IMR-90 (cell line): ENCODE data around the gene TMEM184C.

Experiments used
- BHLHE40 ChIP-seq: fragments of 150-350 bp; IDR thresholded peaks from 2 replicates; pipeline ENCODE4 v1.6.1; 2016; ENCODE audit warnings: mild to moderate bottlenecking, low read depth, low read length
- CEBPB ChIP-seq: IDR thresholded peaks from 2 replicates; pipeline ENCODE4 v1.6.1; 2012; ENCODE audit warnings: low read depth, low read length, improper control_type of control experiment
- CHD1 ChIP-seq: IDR thresholded peaks from 2 replicates; pipeline ENCODE4 v1.6.1; 2012; ENCODE audit warnings: low read depth, low read length, improper control_type of control experiment
- CTCF ChIP-seq: conservative IDR thresholded peaks from 2 replicates; pipeline ENCODE4 v1.5.1; 2012; ENCODE audit warnings: mild to moderate bottlenecking, low read depth, low read length, improper control_type of control experiment
- ELK1 ChIP-seq: fragments of 150-350 bp; IDR thresholded peaks from 2 replicates; pipeline ENCODE4 v1.6.1; 2016; ENCODE audit warnings: low read depth, mild to moderate bottlenecking, low read length, moderate library complexity, borderline replicate concordance
- FOS ChIP-seq: fragments of 150-350 bp; IDR thresholded peaks from 2 replicates; pipeline ENCODE4 v1.6.1; 2016; ENCODE audit warnings: low read depth, low read length
- MAFK ChIP-seq: IDR thresholded peaks from 2 replicates; pipeline ENCODE4 v1.6.1; 2012; ENCODE audit warnings: low read depth, low read length, improper control_type of control experiment
- MXI1 ChIP-seq: IDR thresholded peaks from 2 replicates; pipeline ENCODE4 v1.6.1; 2012; ENCODE audit warnings: low read depth, mild to moderate bottlenecking, low read length, moderate library complexity, borderline replicate concordance
- POLR2A ChIP-seq: IDR thresholded peaks from 2 replicates; pipeline ENCODE4 v1.6.1; 2012; ENCODE audit warnings: mild to moderate bottlenecking, low read depth, low read length
- RAD21 ChIP-seq: IDR thresholded peaks from 2 replicates; pipeline ENCODE4 v1.6.1; 2012; ENCODE audit warnings: low read length, improper control_type of control experiment
- RCOR1 ChIP-seq: IDR thresholded peaks from 2 replicates; pipeline ENCODE4 v1.6.1; 2012; ENCODE audit warnings: mild to moderate bottlenecking, low read length, improper control_type of control experiment; ENCODE audit not compliant: insufficient replicate concordance
- RFX5 ChIP-seq: IDR thresholded peaks from 2 replicates; pipeline ENCODE4 v1.8.0; 2012; ENCODE audit warnings: low read depth, mild to moderate bottlenecking, low read length, moderate library complexity
- SMC3 ChIP-seq: fragments of 150-350 bp; IDR thresholded peaks from 2 replicates; pipeline ENCODE4 v1.6.1; 2016; ENCODE audit warnings: low read depth, mild to moderate bottlenecking, antibody characterized with exemption, low read length, moderate library complexity
- USF2 ChIP-seq: fragments of 150-350 bp; IDR thresholded peaks from 2 replicates; pipeline ENCODE4 v1.6.1; 2017; ENCODE audit warnings: mild to moderate bottlenecking, antibody characterized with exemption, low read length, low read depth

GRCh38 chr4:147616849-147617172, 386 bp upstream of the TMEM184C start:
- TF ChIP-seq CTCF = no peak
- no peak for TF ChIP-seq RFX5
- TF ChIP-seq RCOR1 = no peak
- no peak for TF ChIP-seq POLR2A
- TF ChIP-seq MAFK = no peak
- no peak for TF ChIP-seq BHLHE40
- no peak for TF ChIP-seq USF2
- TF ChIP-seq CHD1 = no peak
- TF ChIP-seq FOS = no peak
- no peak for TF ChIP-seq RAD21
- TF ChIP-seq MXI1 = no peak
- TF ChIP-seq CEBPB = no peak
- no peak for TF ChIP-seq SMC3
- no peak for TF ChIP-seq ELK1
